GM18867 (cell line): ENCODE data around the gene PREX1.
"Not testable (repeated sequence)": the region's sequence is repeated elsewhere in the genome, so short reads cannot be mapped to it uniquely, and the experiment has no call there.

Experiments used
- ATAC-seq: cut with Tn5 transposase; IDR thresholded peaks from one replicate; pipeline ENCODE4 v1.9.1; 2021; ENCODE audit warnings: mild to moderate bottlenecking, moderate library complexity; ENCODE audit not compliant: unreplicated experiment

The PREX1 gene, protein sequence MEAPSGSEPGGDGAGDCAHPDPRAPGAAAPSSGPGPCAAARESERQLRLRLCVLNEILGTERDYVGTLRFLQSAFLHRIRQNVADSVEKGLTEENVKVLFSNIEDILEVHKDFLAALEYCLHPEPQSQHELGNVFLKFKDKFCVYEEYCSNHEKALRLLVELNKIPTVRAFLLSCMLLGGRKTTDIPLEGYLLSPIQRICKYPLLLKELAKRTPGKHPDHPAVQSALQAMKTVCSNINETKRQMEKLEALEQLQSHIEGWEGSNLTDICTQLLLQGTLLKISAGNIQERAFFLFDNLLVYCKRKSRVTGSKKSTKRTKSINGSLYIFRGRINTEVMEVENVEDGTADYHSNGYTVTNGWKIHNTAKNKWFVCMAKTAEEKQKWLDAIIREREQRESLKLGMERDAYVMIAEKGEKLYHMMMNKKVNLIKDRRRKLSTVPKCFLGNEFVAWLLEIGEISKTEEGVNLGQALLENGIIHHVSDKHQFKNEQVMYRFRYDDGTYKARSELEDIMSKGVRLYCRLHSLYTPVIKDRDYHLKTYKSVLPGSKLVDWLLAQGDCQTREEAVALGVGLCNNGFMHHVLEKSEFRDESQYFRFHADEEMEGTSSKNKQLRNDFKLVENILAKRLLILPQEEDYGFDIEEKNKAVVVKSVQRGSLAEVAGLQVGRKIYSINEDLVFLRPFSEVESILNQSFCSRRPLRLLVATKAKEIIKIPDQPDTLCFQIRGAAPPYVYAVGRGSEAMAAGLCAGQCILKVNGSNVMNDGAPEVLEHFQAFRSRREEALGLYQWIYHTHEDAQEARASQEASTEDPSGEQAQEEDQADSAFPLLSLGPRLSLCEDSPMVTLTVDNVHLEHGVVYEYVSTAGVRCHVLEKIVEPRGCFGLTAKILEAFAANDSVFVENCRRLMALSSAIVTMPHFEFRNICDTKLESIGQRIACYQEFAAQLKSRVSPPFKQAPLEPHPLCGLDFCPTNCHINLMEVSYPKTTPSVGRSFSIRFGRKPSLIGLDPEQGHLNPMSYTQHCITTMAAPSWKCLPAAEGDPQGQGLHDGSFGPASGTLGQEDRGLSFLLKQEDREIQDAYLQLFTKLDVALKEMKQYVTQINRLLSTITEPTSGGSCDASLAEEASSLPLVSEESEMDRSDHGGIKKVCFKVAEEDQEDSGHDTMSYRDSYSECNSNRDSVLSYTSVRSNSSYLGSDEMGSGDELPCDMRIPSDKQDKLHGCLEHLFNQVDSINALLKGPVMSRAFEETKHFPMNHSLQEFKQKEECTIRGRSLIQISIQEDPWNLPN (N-terminal part only)

DNA sequence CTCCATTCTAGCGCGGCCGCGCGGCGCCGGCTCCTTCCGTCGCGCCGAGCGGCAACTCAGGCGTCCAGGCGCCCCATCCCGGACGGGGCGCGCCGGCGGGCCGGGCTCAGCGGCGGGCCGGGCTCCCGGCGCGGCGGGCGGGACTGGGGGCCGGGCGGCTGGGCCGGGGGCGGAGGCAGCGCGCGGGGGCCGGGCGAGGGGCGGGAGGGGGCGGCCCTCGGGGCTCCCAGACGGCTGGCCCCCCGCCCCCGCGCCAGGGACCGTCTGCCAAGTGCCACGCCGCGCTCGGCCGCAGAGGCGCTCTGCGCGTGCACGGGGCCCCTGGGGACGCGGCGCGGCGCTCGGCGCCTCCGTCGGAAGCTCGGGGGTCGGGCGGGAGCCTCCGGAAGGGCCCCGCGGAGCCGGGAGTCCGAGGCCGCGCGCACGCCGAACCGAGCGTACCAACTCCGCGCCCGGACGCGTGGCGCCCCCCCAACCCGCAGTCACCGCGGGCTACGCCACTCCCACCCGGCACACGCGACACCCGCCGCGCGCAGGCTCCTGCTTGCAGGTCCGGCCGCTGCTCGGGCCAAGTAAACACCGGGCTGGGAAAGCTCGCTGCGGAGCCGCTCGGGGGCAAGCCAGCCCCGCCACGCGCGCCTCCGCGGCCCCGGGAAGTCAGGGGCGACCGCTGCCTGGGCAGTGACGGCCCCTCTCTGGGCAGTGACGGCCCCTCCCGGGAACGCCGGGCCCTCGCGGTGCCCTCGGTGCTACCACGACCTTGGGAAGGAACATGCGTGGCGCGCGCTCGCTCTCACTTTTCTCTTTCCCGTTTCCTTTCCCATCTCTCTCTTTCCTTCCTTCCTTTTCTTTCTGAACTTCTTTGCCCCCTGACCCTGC lies at the start of gene PREX1:
Gene PREX1 (minus strand): TSS at position 145 of the 879 bp plus-strand sequence. CDS start 139 bp downstream, at position 6.
- peak; percentile 55 for ATAC-seq

DNA sequence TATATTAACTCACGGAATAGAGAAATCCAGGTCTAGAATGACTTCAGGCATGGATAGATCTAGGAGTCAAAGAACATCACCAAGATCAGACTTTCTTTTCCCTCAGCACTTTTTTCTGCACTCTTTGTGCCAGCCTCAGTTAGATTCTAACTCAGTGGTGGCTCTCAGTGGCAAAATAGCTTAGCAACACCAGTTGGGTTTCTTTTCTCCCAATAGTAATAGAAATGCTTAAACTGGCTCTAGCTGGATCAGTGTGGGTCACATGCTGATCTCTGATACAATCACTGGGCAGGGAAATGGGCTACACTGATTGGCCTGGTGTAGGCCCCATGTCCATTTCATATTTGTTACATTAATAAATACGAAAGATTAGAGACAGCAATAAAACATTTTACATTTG lies 49.5 kb upstream of the PREX1 start:
- no peak for ATAC-seq

- no peak for ATAC-seq
Observed at GRCh38 chr20:48875914-48876240, 48.1 kb upstream of the PREX1 start.

GRCh38 chr20:48875233-48875913 lies 47.6 kb upstream of the PREX1 start:
- no peak for ATAC-seq

DNA sequence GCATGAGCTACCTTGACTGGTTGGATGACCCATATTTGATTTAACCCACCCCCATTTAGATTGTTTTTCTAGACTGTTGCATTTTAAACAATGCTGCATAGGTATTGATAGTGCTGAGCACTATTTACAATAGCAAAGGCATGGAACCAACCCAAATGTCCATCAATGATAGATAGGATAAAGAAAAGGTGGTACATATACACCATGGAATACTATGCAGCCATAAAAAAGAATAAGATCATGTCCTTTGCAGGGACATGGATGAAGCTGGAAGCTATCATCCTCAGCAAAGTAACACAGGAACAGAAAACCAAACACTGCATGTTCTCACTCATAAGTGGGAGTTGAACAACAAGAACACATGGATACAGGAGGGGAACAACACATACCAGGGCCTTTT lies 41.6 kb upstream of the PREX1 start:
- not testable (repeated sequence) for ATAC-seq

- no peak for ATAC-seq
Observed at GRCh38 chr20:48866936-48867335, 39.1 kb upstream of the PREX1 start.

DNA sequence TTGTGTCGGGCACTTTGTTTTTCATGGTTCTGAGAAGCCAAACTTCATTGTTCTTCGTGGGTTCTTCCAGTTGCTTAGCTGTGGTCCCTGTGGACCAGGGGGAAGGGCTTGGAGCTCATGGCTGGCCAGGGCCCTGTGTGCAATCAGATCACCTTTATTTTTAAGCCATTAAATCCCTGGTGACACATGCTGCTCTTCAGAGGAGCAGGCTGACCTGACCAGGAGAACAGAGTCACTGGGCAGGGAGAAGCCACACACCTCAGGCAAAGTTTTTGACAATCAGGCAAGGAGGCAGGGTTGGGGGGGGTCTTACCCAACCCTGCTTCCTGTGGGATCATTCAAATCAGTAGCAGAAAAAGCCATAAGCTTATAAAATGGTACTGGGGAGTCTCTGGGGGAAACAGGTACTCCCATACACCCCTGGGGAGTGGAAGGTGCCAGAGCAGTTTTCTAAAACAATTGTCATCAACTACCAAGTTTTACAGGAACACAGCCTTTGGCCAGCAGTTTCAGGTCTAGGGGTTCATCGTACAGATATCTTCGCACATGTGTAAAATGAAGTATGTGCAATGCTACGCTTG lies 37.0 kb upstream of the PREX1 start:
- ATAC-seq = no peak

GRCh38 chr20:48864254-48864653 lies 36.5 kb upstream of the PREX1 start:
- ATAC-seq = no peak

GRCh38 chr20:48862279-48862678 lies 34.5 kb upstream of the PREX1 start:
- ATAC-seq = no peak

DNA sequence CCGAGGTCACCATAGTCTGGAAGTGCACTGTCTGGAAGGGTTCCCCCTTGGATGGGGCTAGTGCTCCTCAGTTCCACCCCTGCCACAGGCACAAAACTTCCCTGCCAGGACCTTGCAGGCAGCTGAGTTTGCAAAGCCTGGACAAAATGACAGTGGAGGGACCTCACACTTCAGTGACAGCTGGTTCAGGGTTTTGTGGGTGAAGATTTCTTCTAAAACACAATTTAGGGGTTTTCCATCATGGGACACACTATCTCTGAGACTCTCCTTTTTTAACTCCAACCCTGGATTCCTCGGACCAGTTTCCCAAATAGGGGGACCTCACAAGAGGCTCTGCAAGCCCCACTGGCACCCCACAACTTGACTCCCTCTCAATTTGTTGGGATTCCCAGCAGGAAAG lies 33.6 kb upstream of the PREX1 start:
- no peak for ATAC-seq

- no peak for ATAC-seq
Observed at GRCh38 chr20:48858075-48858790, 30.4 kb upstream of the PREX1 start.

DNA sequence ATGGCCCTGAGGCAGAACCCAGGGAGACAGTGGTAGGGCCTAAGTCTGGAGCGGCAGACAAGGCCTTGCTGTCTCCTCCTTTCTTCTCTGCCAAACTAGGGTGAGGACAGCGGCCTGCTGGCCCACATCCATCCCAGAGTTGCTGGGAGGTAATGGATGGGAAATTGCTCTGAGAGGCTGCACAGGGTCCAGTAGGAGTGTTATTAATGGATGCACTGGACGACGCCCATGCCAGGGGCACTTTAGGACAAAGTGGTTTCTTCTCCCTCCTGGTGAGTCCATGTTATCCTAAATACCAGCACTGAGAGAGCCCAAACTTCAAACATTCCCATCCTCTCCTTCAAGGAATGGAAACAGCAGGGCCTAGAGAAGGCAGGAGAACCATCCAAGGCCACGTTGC lies 28.3 kb upstream of the PREX1 start:
- no peak for ATAC-seq

DNA sequence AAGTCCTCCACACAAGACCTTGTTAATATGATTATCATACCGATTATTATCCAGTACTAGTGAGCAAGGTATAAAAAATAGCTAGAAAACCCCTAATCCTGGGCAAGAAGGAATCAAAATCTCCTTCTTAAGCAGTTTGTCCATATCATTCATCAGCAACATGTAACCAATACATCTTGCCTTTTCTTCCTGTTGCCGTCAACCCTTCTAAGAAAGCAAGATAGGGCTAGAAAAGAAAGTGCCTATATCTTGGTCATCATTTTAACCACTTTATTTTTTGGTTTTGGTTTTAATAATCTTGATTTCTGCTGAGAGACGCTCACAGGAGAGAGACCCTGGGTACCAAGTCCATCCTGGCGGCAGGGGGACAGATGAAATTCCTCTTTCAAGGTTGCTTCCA lies 27.2 kb upstream of the PREX1 start:
- ATAC-seq = no peak

- ATAC-seq = no peak
Observed at GRCh38 chr20:48852609-48853008, 24.8 kb upstream of the PREX1 start.

- no peak for ATAC-seq
Observed at GRCh38 chr20:48851579-48851978, 23.8 kb upstream of the PREX1 start.

- ATAC-seq = no peak
Observed at GRCh38 chr20:48850977-48851299, 23.1 kb upstream of the PREX1 start.

- ATAC-seq = no peak
Observed at GRCh38 chr20:48850257-48850976, 22.6 kb upstream of the PREX1 start.

- ATAC-seq = no peak
Observed at GRCh38 chr20:48849779-48850178, 22.0 kb upstream of the PREX1 start.
